ENCODE data around the gene UFC1.

- TF ChIP-seq CTCF (IDR thresholded peaks at IDR 0.05) (no peak), EZH2 (IDR thresholded peaks at IDR 0.05; ENCODE audit: borderline replicate concordance, insufficient read depth, low read depth, low read length, poor library complexity, severe bottlenecking) (no peak)
Observed at GRCh38 chr1:161159913-161160243, 6.1 kb downstream of the UFC1 start.
